ENCODE data around the gene DGKG. TPM values are rescaled to one million over a fixed set of nuclear protein-coding genes. Genes with fewer than 3 reads are reported as not detected.

The DGKG gene
- total RNA-seq, 2 experiments from 2014 or later, result 0.14 to 0.58 TPM

- Mint-ChIP-seq H3K4me1 (peaks cover 3% of the 10 kb centered on the region), H3K27me3 (peaks cover 9% of the 10 kb centered on the region), H3K9me3 (no peaks in the 10 kb centered on the region), H3K4me3 (no peak overlapping the region), H3K27ac (no peak overlapping the region), H3K36me3 (no peaks in the 10 kb centered on the region)
- DNase-seq, result no peak
Measured at GRCh38 chr3:186210852-186211500, 151.1 kb downstream of the DGKG start.

GRCh38 chr3:186209810-186210752 is 152.0 kb downstream of the DGKG start:
- Mint-ChIP-seq H3K4me3 (no peak overlapping the region), H3K27ac (no peak overlapping the region), H3K4me1 (peaks cover 3% of the 10 kb centered on the region), H3K9me3 (no peaks in the 10 kb centered on the region), H3K27me3 (peaks cover 9% of the 10 kb centered on the region), H3K36me3 (no peaks in the 10 kb centered on the region)
- peak; percentile 26 for DNase-seq

GRCh38 chr3:186208296-186208989 is 153.6 kb downstream of the DGKG start:
- H3K27me3 Mint-ChIP-seq, result peaks cover 3% of the 10 kb centered on the region
- no peaks in the 10 kb centered on the region for H3K9me3 Mint-ChIP-seq
- H3K4me1 Mint-ChIP-seq, result peaks cover 3% of the 10 kb centered on the region
- H3K27ac Mint-ChIP-seq, result no peak overlapping the region
- no peak for DNase-seq
- H3K36me3 Mint-ChIP-seq, result no peaks in the 10 kb centered on the region
- H3K4me3 Mint-ChIP-seq, result no peak overlapping the region

GRCh38 chr3:186207515-186207914 is 154.5 kb downstream of the DGKG start:
- H3K4me1 Mint-ChIP-seq, result peaks cover 3% of the 10 kb centered on the region
- no peaks in the 10 kb centered on the region for H3K36me3 Mint-ChIP-seq
- peaks cover 3% of the 10 kb centered on the region for H3K27me3 Mint-ChIP-seq
- H3K9me3 Mint-ChIP-seq, result no peaks in the 10 kb centered on the region
- H3K27ac Mint-ChIP-seq, result no peak overlapping the region
- H3K4me3 Mint-ChIP-seq, result no peak overlapping the region
- no peak for DNase-seq

- no peak overlapping the region for H3K4me3 Mint-ChIP-seq
- H3K27ac Mint-ChIP-seq, result no peak overlapping the region
- H3K36me3 Mint-ChIP-seq, result no peaks in the 10 kb centered on the region
- H3K27me3 Mint-ChIP-seq, result peaks cover 9% of the 10 kb centered on the region
- H3K9me3 Mint-ChIP-seq, result no peaks in the 10 kb centered on the region
- no peaks in the 10 kb centered on the region for H3K4me1 Mint-ChIP-seq
- DNase-seq, result no peak
Measured at GRCh38 chr3:186200726-186201125, 161.3 kb downstream of the DGKG start.

- H3K27me3 Mint-ChIP-seq, result peaks cover 29% of the 10 kb centered on the region
- H3K4me1 Mint-ChIP-seq, result peaks cover 6% of the 10 kb centered on the region
- DNase-seq, result no peak
- no peaks in the 10 kb centered on the region for H3K9me3 Mint-ChIP-seq
- no peak overlapping the region for H3K4me3 Mint-ChIP-seq
- no peak overlapping the region for H3K27ac Mint-ChIP-seq
- H3K36me3 Mint-ChIP-seq, result no peaks in the 10 kb centered on the region
Measured at GRCh38 chr3:186198442-186198841, 163.6 kb downstream of the DGKG start.

GRCh38 chr3:186194451-186194811 is 167.6 kb downstream of the DGKG start:
- peaks cover 45% of the 10 kb centered on the region for H3K27me3 Mint-ChIP-seq

GRCh38 chr3:186193534-186194450 is 168.2 kb downstream of the DGKG start:
- no peak overlapping the region for H3K27ac Mint-ChIP-seq
- no peaks in the 10 kb centered on the region for H3K9me3 Mint-ChIP-seq
- no peaks in the 10 kb centered on the region for H3K36me3 Mint-ChIP-seq
- peaks cover 45% of the 10 kb centered on the region for H3K27me3 Mint-ChIP-seq
- peaks cover 6% of the 10 kb centered on the region for H3K4me1 Mint-ChIP-seq
- no peak overlapping the region for H3K4me3 Mint-ChIP-seq
- DNase-seq, result no peak

More at GRCh38 chr3:186194451-186194811, 167.6 kb downstream of the DGKG start:
- Mint-ChIP-seq H3K9me3 (no peaks in the 10 kb centered on the region), H3K36me3 (no peaks in the 10 kb centered on the region), H3K4me3 (no peak overlapping the region), H3K27ac (no peak overlapping the region), H3K4me1 (peaks cover 6% of the 10 kb centered on the region)
- DNase-seq, result no peak

- no peaks in the 10 kb centered on the region for H3K9me3 Mint-ChIP-seq
- no peak for DNase-seq
Measured at GRCh38 chr3:186192823-186193222, 169.2 kb downstream of the DGKG start.

GRCh38 chr3:186189492-186189891 is 172.5 kb downstream of the DGKG start:
- peaks cover 27% of the 10 kb centered on the region for H3K27me3 Mint-ChIP-seq
- no peak overlapping the region for H3K27ac Mint-ChIP-seq
- no peak for DNase-seq
- no peaks in the 10 kb centered on the region for H3K9me3 Mint-ChIP-seq
- no peak overlapping the region for H3K4me3 Mint-ChIP-seq
- peaks cover 20% of the 10 kb centered on the region for H3K4me1 Mint-ChIP-seq
- no peaks in the 10 kb centered on the region for H3K36me3 Mint-ChIP-seq

More at GRCh38 chr3:186192823-186193222, 169.2 kb downstream of the DGKG start:
- Mint-ChIP-seq H3K27me3 (peaks cover 45% of the 10 kb centered on the region), H3K27ac (no peak overlapping the region), H3K36me3 (no peaks in the 10 kb centered on the region), H3K4me3 (no peak overlapping the region), H3K4me1 (peaks cover 6% of the 10 kb centered on the region)

- Mint-ChIP-seq H3K27me3 (peaks cover 11% of the 10 kb centered on the region), H3K4me3 (no peak overlapping the region), H3K27ac (peak overlapping the region; percentile 9), H3K9me3 (no peaks in the 10 kb centered on the region), H3K36me3 (no peaks in the 10 kb centered on the region), H3K4me1 (peaks cover 14% of the 10 kb centered on the region)
- DNase-seq, result no peak
Measured at GRCh38 chr3:186187401-186188275, 174.4 kb downstream of the DGKG start.

GRCh38 chr3:186185194-186185787 is 176.7 kb downstream of the DGKG start:
- Mint-ChIP-seq H3K36me3 (no peaks in the 10 kb centered on the region), H3K9me3 (no peaks in the 10 kb centered on the region), H3K27me3 (no peaks in the 10 kb centered on the region), H3K4me3 (no peak overlapping the region), H3K27ac (peak overlapping the region; percentile 2), H3K4me1 (peaks cover 14% of the 10 kb centered on the region)
- DNase-seq, result no peak

GRCh38 chr3:186184021-186184420 is 178.0 kb downstream of the DGKG start:
- H3K27me3 Mint-ChIP-seq, result no peaks in the 10 kb centered on the region
- H3K4me1 Mint-ChIP-seq, result peaks cover 14% of the 10 kb centered on the region
- no peak overlapping the region for H3K4me3 Mint-ChIP-seq
- no peak for DNase-seq
- H3K36me3 Mint-ChIP-seq, result no peaks in the 10 kb centered on the region
- no peak overlapping the region for H3K27ac Mint-ChIP-seq
- H3K9me3 Mint-ChIP-seq, result no peaks in the 10 kb centered on the region
